Skeletal muscle tissue (tissue), 4 donors: ENCODE measurements around the gene PSAP. TPM values are rescaled to one million over a fixed set of nuclear protein-coding genes. Genes with fewer than 3 reads are reported as not detected.

Experiments
- H3K27ac ChIP-seq: one replicate; pipeline ENCODE4 v1.7.0; 2013; ENCODE audit warnings: mild to moderate bottlenecking, low read depth, low read length, inconsistent platforms
- H3K27me3 ChIP-seq, 3 donors: one replicate each; pipeline ENCODE4 v1.7.0; 2013; ENCODE audit warnings: low read length in 3 of 3; ENCODE audit not compliant: control insufficient read depth in 3 of 3, insufficient read depth in 3 of 3
- H3K36me3 ChIP-seq, 3 donors: one replicate each; pipeline ENCODE4 v1.7.0; 2013; ENCODE audit warnings: low read length in 3 of 3; ENCODE audit not compliant: control insufficient read depth in 3 of 3, insufficient read depth in 3 of 3
- H3K4me1 ChIP-seq, 3 donors: one replicate each; pipeline ENCODE4 v1.7.0; 2013; ENCODE audit warnings: low read length in 3 of 3, mild to moderate bottlenecking in 3 of 3; ENCODE audit not compliant: control insufficient read depth in 3 of 3, insufficient read depth in 3 of 3
- H3K4me3 ChIP-seq, 3 donors: one replicate each; pipeline ENCODE4 v1.7.0; 2013; ENCODE audit warnings: low read length in 3 of 3
- H3K9ac ChIP-seq, 3 donors: one replicate each; pipeline ENCODE4 v1.7.0; 2013; ENCODE audit warnings: low read length in 3 of 3, mild to moderate bottlenecking in 3 of 3, moderate library complexity in 2 of 3, low read depth in 1 of 3
- H3K9me3 ChIP-seq, 3 donors: one replicate each; pipeline ENCODE4 v1.7.0; 2013; ENCODE audit warnings: low read length in 3 of 3; ENCODE audit not compliant: control insufficient read depth in 3 of 3
- total RNA-seq: library from RNA; depleted of rRNA; stranded (reverse); fragments of >200 nt; gene quantifications from one replicate; pipeline ENCODE4 v1.2.3, GENCODE V29; 2014
- donor health status: Osteomylitis.

PSAP gene
- total RNA-seq, 1 donor from 2014 or later = 369 TPM

DNA sequence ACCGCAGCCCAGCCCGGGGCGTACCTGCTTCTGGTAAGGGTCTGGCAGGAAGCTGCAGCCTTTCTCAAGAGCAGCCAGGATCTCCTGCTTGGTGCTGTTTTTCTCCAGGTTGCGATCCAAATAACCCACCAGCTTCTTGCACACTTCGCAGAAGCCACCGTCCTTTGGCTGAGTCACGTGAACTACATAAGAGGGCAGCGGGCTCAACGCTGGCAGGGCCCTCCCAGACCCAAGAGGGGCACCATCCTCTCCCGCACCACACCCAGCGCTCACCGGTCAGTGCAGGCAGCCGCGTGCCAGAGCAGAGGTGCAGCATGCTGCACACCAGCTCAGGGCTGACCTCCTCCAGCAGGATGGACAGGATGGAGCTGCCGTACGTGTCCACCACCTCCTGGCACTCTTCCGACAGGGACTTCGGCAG lies 31.6 kb downstream of the PSAP start:
- Histone ChIP-seq H3K9me3 (no peaks in the 10 kb centered on the region), H3K27me3 (no peaks in the 10 kb centered on the region), H3K9ac (peak overlapping the region in 1 of 3 donors; percentile 20), H3K27ac (no peak overlapping the region), H3K4me1 (peaks cover 13 to 32% (median 22%) of the 10 kb centered on the region in 3 donors), H3K36me3 (peaks cover 80 to 91% (median 89%) of the 10 kb centered on the region in 3 donors), H3K4me3 (no peak overlapping the region)

DNA sequence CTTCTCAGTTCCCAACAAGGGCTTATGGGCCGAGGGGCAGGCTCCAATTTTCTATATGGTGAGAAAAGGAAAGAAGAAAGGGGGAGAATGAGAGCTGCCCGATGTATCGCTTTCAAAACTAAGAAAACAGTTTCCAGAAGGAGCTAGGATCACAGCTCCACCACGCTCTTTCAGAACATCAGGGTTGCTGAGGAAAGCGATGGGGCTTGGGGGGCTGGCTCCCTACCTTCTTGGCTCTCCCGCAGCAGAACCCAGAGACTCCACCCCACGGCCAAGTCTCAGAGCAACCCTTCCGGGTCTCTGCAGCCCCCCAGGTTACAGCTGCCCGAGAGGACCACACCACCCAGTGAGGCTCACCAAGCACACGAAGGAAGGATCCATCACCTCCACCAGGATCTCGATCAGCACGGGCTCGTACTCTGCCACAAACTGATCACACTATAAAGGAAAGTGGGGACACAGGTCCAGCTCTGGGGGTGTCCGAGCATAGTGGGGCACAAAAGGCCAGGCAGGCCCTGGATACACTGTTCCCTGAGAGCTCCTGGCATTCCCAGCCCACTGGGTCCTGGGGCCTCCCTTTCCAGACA lies 32.3 kb downstream of the PSAP start:
- Histone ChIP-seq H3K4me1 (peaks cover 13 to 32% (median 22%) of the 10 kb centered on the region in 3 donors), H3K9me3 (no peaks in the 10 kb centered on the region), H3K36me3 (peaks cover 73 to 84% (median 82%) of the 10 kb centered on the region in 3 donors), H3K4me3 (no peak overlapping the region), H3K9ac (peak overlapping the region in 1 of 3 donors; percentile 60), H3K27me3 (no peaks in the 10 kb centered on the region), H3K27ac (no peak overlapping the region)

DNA sequence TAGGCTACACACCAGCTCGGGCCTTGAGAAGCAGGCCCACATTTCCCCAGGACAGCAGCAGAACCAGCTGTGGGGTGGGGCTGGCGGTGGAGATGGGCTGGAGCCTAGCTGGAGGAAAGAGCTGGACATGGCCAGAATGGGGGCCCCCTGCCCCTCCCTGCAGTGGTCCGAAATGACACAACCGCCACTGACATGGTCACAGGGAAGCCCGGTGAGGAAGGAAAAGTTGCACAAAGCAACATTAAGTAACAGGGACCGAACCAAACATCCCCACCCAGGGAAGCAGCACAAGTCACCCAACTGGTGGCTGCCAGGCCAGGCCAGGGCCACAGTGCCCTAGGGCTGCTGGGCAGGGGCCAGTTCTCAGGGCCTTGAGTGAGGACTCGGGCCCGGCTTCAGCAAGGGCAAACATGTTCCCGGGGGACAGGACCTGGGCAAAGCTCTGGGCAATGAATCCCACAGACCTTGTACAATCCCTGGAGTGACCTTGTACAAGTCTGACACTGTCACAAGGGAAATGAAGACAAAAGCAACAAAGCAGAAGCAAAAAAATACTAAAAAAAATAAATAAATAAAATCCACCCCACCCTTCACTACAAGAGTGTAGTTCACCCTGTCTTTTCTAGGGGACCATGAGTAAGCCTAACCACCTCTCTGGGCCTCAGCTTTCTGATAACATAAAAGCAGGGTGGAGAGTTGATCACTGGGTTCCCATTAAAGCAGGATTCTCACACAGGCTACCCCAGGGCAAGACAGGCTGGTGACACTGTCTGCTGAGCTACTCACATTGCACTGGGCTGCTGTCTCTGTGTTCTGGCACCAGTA lies 33.0 kb downstream of the PSAP start:
- H3K27ac ChIP-seq = no peak overlapping the region
- H3K9me3 ChIP-seq = no peaks in the 10 kb centered on the region
- H3K4me1 ChIP-seq = peaks cover 13 to 34% (median 22%) of the 10 kb centered on the region in 3 donors
- H3K4me3 ChIP-seq = no peak overlapping the region
- H3K27me3 ChIP-seq = no peaks in the 10 kb centered on the region
- H3K36me3 ChIP-seq = peaks cover 66 to 77% (median 75%) of the 10 kb centered on the region in 3 donors
- peak overlapping the region in 2 of 3 donors; percentile 57 to 60 for H3K9ac ChIP-seq

DNA sequence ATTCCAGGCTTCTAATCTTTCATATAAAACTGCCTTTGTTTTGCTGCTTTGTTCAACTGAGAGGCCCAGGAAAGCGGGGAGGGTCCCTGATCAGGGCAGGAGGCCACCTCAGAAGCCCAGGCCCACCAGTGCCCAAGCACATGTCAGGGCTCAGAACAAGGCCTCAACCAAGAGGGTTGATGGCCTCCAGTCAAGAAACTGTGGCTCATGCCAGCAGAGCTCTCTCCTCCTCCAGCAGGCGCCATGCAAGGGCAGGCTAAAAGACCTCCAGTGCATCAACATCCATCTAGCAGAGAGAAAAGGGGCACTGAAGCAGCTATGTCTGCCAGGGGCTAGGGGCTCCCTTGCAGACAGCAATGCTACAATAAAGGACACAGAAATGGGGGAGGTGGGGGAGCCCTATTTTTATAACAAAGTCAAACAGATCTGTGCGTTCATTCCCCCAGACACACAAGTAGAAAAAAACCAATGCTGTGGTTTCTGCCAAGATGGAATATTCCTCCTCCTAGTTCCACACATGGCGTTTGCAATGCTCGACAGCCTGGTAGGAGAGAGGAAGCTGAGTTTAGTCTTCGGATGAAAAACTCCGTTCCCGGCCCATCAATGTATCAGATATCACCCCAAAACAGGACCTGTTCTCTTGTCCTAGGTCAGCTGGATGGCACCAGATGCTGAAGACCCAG lies 34.0 kb downstream of the PSAP start:
- Histone ChIP-seq H3K9ac (peak overlapping the region; percentile 28 to 60 (median 45)), H3K9me3 (no peaks in the 10 kb centered on the region), H3K27me3 (no peaks in the 10 kb centered on the region), H3K4me3 (no peak overlapping the region), H3K27ac (no peak overlapping the region), H3K36me3 (peaks cover 65 to 69% (median 67%) of the 10 kb centered on the region in 3 donors), H3K4me1 (peaks cover 13 to 39% (median 22%) of the 10 kb centered on the region in 3 donors)

DNA sequence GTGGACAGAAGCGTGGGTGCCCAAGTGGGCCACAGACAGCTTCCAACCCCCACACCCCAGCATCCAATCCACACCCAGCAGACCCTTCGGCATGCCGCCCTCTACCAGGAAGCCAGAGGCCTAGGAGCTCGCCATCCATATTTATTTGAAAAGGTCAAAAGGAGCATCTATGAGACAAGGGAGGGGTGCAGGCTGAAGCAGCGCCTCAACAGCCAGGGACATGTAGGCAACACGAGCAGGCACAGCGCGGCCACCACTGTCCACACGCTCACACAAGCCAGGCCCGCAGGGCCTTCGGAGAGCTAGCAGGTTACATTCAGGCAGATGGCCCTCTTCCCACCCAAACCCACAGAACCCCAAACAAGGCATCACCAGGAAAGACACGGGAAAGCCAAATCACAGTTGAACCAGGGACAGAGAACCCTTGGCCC lies 34.6 kb downstream of the PSAP start:
- no peaks in the 10 kb centered on the region for H3K9me3 ChIP-seq
- peak overlapping the region in 2 of 3 donors; percentile 8 to 45 for H3K9ac ChIP-seq
- no peaks in the 10 kb centered on the region for H3K27me3 ChIP-seq
- no peak overlapping the region for H3K27ac ChIP-seq
- peaks cover 13 to 40% (median 22%) of the 10 kb centered on the region in 3 donors for H3K4me1 ChIP-seq
- no peak overlapping the region for H3K4me3 ChIP-seq
- peaks cover 59 to 62% (median 60%) of the 10 kb centered on the region in 3 donors for H3K36me3 ChIP-seq

DNA sequence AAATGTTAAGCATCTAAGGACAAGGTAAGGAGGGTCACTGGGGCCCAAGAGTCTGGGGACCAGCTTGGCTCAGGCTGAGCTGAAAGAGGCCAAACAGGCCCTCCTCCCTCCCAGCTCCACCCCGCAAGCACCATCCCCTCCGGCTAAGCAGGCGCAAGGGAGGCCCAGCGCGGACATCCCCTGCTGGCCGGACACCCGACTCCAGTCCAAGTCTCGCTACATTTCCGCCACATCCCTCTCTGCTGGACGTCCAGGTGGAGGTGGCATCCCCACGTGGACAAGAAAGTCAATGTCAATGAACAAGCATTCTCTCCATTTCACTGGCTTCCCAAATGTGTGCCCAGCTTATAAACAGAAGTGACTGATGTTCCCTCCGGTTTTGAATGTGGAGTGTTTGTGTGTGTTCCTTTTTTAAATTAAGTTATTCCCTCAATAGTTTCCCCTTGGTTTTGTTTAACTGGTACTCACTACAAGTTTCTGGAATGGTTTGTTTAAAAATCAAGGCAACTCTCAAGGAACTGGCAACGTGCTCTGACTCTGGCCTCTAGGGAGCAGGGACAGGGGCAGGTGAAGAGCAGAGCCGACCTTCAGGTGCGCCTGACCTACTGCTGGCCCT lies 35.4 kb downstream of the PSAP start:
- Histone ChIP-seq H3K9me3 (no peaks in the 10 kb centered on the region), H3K27ac (no peak overlapping the region), H3K27me3 (no peaks in the 10 kb centered on the region), H3K36me3 (peaks cover 50 to 54% (median 52%) of the 10 kb centered on the region in 3 donors), H3K4me1 (peaks cover 13 to 40% (median 22%) of the 10 kb centered on the region in 3 donors), H3K4me3 (no peak overlapping the region), H3K9ac (peak overlapping the region in 1 of 3 donors; percentile 25)

DNA sequence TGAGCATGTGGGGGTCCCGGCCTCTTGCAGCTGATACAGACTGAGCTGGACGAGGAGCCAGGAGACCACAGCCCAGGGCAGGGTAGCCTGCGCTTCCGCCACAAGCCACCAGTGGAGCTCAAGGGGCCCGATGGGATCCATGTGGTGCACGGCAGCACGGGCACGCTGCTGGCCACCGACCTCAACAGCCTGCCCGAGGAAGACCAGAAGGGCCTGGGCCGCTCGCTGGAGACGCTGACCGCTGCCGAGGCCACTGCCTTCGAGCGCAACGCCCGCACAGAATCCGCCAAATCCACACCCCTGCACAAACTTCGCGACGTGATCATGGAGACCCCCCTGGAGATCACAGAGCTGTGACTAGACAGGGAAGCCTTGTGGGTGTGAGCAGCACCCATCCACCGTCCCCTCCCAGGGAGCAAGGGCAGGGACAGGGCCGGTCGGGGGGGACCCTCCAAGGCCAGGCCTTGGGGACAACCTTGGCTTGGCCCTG lies 36.1 kb downstream of the PSAP start:
- H3K27me3 ChIP-seq = no peaks in the 10 kb centered on the region
- no peak overlapping the region for H3K4me3 ChIP-seq
- H3K27ac ChIP-seq = no peak overlapping the region
- H3K4me1 ChIP-seq = peaks cover 13 to 40% (median 22%) of the 10 kb centered on the region in 3 donors
- no peaks in the 10 kb centered on the region for H3K9me3 ChIP-seq
- H3K36me3 ChIP-seq = peaks cover 45 to 47% (median 46%) of the 10 kb centered on the region in 3 donors
- H3K9ac ChIP-seq = no peak overlapping the region

DNA sequence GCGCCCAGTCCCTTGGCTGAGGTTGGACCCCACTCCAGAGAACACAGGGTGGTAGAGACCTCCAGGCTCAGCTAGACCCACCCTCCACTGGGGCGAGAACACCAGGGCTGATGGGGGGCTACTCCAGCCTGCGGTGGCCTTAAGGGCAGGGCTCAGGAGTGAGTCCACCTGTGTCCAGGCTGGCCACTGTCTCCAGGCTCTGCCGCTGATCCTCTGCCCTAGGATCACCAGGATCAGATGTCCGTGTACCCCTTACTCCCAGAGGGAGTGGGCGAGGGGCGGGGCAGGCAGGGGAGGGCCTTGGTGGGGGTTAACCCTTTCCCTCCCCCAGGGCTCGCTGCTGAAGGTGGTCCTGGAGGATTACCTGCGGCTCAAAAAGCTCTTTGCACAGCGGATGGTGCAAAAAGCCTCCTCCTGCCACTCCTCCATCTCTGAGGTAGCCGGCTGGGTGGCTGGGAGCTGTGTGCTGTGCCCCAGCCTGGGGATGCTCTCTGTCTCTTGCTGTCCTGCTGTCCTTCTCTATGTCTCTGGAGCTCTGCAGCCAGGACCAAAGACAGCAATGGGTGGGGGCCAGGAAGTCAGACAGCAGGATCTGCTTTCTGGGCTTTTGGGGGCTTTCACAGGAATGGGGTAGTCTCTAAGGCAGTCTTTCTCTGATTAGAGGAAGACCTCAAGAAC lies 38.0 kb downstream of the PSAP start:
- no peak overlapping the region for H3K4me3 ChIP-seq
- no peak overlapping the region for H3K9ac ChIP-seq
- H3K36me3 ChIP-seq = peaks cover 26 to 29% (median 26%) of the 10 kb centered on the region in 3 donors
- H3K9me3 ChIP-seq = no peaks in the 10 kb centered on the region
- no peak overlapping the region for H3K27ac ChIP-seq
- H3K4me1 ChIP-seq = peaks cover 12 to 29% (median 17%) of the 10 kb centered on the region in 3 donors
- H3K27me3 ChIP-seq = no peaks in the 10 kb centered on the region
